ENCODE measurements around the gene IL1R2. TPM values are rescaled to one million over a fixed set of nuclear protein-coding genes. Genes with fewer than 3 reads are reported as not detected.
A peak's percentile ranks its signal among the peaks of the same experiment; 100 is the strongest.

Gene IL1R2
- total and polyA plus RNA-seq, 2 donors from 2014 or later, result 11.2 to 20.0 TPM

- no peak for FAIRE-seq
- Histone ChIP-seq H3K4me3 (ENCODE audit: low read length in 3 of 3) (no peak overlapping the region), H3K27me3 (ENCODE audit: control insufficient read depth, insufficient read depth, low read length) (no peaks in the 10 kb centered on the region), H3K27ac (ENCODE audit: low read depth in 2 of 2, low read length in 2 of 2) (no peak overlapping the region), H3K9me3 (ENCODE audit: control insufficient read depth in 2 of 3, insufficient read depth in 1 of 3, low read length in 3 of 3) (no peaks in the 10 kb centered on the region), H3K4me1 (ENCODE audit: control insufficient read depth in 2 of 3, insufficient read depth in 2 of 3, low read depth in 1 of 3, low read length in 3 of 3) (peaks cover 0 to 6% (median 3%) of the 10 kb centered on the region in 3 donors), H3K36me3 (ENCODE audit: control insufficient read depth in 2 of 3, insufficient read depth in 3 of 3, low read length in 3 of 3) (no peaks in the 10 kb centered on the region), H3K9ac (ENCODE audit: low read length in 3 of 3) (no peak overlapping the region)
- intact Hi-C loops (cut with DNase I), result no loop called here
- DNase-seq, result no peak
- no peak for TF ChIP-seq CTCF (IDR thresholded peaks at IDR 0.05; ENCODE audit: borderline replicate concordance, extremely low read depth, insufficient read depth)
These were observed 4.0 kb downstream of the IL1R2 start for GRCh38 chr2:101995804-101996203.

DNA sequence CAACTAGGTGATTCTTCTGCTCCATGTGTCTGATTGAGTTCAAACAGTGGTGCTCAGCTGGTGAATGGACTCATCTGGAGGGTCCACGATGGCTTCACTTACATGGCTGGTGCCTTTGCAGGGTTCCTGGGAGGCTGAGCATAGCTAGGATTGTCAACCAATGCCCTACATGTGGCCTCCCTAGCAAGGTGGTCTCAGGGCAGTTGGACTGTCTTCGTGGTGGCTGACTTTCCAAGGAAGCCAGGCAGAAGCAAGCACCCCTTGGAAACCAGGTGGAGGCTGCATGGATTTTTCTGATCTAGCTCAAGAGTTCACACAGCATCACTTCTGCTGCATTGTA lies 6.8 kb downstream of the IL1R2 start:
- H3K4me3 ChIP-seq (ENCODE audit: low read length in 3 of 3), result no peak overlapping the region
- H3K36me3 ChIP-seq (ENCODE audit: control insufficient read depth in 2 of 3, insufficient read depth in 3 of 3, low read length in 3 of 3), result no peaks in the 10 kb centered on the region
- H3K9me3 ChIP-seq (ENCODE audit: control insufficient read depth in 2 of 3, insufficient read depth in 1 of 3, low read length in 3 of 3), result no peaks in the 10 kb centered on the region
- no peak for TF ChIP-seq CTCF (IDR thresholded peaks at IDR 0.05; ENCODE audit: borderline replicate concordance, extremely low read depth, insufficient read depth)
- H3K27me3 ChIP-seq (ENCODE audit: control insufficient read depth, insufficient read depth, low read length), result no peaks in the 10 kb centered on the region
- intact Hi-C loops (cut with DNase I), result no loop called here
- peak overlapping the region in 1 of 2 donors; percentile 65 for H3K27ac ChIP-seq (ENCODE audit: low read depth in 2 of 2, low read length in 2 of 2)
- no peak overlapping the region for H3K9ac ChIP-seq (ENCODE audit: low read length in 3 of 3)
- H3K4me1 ChIP-seq (ENCODE audit: control insufficient read depth in 2 of 3, insufficient read depth in 2 of 3, low read depth in 1 of 3, low read length in 3 of 3), result peaks cover 0 to 6% (median 3%) of the 10 kb centered on the region in 3 donors
- DNase-seq (no peak), FAIRE-seq (no peak)

- H3K9ac ChIP-seq (ENCODE audit: low read length in 3 of 3), result peak overlapping the region in 1 of 3 donors; percentile 3
- no peaks in the 10 kb centered on the region for H3K9me3 ChIP-seq (ENCODE audit: control insufficient read depth in 2 of 3, insufficient read depth in 1 of 3, low read length in 3 of 3)
- no peaks in the 10 kb centered on the region for H3K36me3 ChIP-seq (ENCODE audit: control insufficient read depth in 2 of 3, insufficient read depth in 3 of 3, low read length in 3 of 3)
- FAIRE-seq (no peak), DNase-seq (peak in 1 of 5 donors; percentile 42)
- H3K4me1 ChIP-seq (ENCODE audit: control insufficient read depth in 2 of 3, insufficient read depth in 2 of 3, low read depth in 1 of 3, low read length in 3 of 3), result peaks cover 0 to 6% (median 3%) of the 10 kb centered on the region in 3 donors
- H3K27ac ChIP-seq (ENCODE audit: low read depth in 2 of 2, low read length in 2 of 2), result peak overlapping the region; percentile 51 to 65
- TF ChIP-seq CTCF (IDR thresholded peaks at IDR 0.05; ENCODE audit: borderline replicate concordance, extremely low read depth, insufficient read depth), result peak; percentile 4
- peak overlapping the region in 2 of 3 donors; percentile 9 to 13 for H3K4me3 ChIP-seq (ENCODE audit: low read length in 3 of 3)
- intact Hi-C loops (cut with DNase I), result no loop called here
- H3K27me3 ChIP-seq (ENCODE audit: control insufficient read depth, insufficient read depth, low read length), result no peaks in the 10 kb centered on the region
These were observed 7.4 kb downstream of the IL1R2 start for GRCh38 chr2:101998896-101999789.

Data from kidney (tissue), 14 donors.